GM18526 (cell line): ENCODE measurements around the gene TUBB1.

ENCODE experiments used
- POLR2A ChIP-seq: IDR thresholded peaks from 3 replicates; pipeline ENCODE4 v1.6.1; 2011; ENCODE audit not compliant: insufficient read length; ENCODE audit errors: extremely low read depth

TUBB1 gene

GRCh38 chr20:59010321-59010994 is 8.8 kb upstream of the TUBB1 start:
- TF ChIP-seq POLR2A, result no peak

GRCh38 chr20:59010995-59011873 is 8.0 kb upstream of the TUBB1 start:
- no peak for TF ChIP-seq POLR2A

- no peak for TF ChIP-seq POLR2A
These were observed 5.9 kb upstream of the TUBB1 start for GRCh38 chr20:59013031-59013951.

- TF ChIP-seq POLR2A, result no peak
These were observed 5.1 kb upstream of the TUBB1 start for GRCh38 chr20:59013959-59014608.

DNA sequence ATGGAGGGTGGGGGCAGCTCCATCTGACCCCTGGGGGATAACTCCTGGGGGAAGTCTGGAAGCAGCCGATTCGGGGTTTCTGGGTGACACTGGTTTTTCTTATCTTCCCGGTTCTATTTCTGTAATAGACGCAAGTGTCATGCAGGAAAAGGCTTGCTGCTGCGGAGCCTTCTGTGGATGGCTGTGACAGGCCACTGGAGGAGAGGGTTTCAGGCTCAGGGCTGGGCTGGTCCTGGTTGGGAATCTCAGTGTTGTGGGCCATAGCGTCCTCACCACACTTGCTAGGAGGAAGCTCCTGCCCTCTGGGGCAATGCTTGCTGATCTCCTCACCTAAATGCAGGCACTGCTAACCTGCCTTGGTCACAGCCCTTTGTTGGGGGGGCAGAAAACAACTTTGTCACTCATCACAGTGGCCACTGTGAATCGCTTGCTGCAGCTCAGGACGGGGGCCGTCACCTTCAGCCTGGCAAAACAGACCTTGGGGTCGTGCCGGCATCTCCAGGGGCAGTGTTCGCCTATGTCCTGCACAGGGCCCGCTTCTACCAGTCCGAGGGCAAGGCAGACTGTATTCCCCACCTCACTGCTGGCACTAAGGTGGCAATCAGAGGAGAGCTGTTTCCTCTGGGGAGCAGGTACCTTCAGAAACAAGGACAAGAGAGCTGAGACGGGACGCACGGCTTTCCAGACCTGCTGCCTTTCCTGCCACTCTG is 4.4 kb upstream of the TUBB1 start:
- TF ChIP-seq POLR2A, result no peak

DNA sequence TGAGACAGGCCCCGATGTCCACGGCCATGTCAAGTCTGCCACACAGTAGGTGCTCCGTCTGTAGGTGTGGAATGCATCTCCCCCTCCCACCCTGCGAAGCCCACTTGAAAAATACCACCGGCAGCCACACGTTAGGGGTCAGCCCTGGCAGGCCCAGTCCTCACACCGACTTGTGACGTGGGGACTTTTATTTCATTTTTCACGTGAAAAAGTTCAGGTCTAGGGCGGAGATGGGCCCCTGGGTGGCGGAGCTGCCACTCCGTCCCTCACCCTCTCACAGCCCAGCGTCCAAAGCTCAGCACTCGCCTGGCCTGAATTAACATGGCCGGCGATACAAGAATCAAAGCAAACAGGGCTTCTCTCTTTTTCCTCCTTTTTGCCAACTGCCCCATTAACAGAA is 3.8 kb upstream of the TUBB1 start:
- no peak for TF ChIP-seq POLR2A

DNA sequence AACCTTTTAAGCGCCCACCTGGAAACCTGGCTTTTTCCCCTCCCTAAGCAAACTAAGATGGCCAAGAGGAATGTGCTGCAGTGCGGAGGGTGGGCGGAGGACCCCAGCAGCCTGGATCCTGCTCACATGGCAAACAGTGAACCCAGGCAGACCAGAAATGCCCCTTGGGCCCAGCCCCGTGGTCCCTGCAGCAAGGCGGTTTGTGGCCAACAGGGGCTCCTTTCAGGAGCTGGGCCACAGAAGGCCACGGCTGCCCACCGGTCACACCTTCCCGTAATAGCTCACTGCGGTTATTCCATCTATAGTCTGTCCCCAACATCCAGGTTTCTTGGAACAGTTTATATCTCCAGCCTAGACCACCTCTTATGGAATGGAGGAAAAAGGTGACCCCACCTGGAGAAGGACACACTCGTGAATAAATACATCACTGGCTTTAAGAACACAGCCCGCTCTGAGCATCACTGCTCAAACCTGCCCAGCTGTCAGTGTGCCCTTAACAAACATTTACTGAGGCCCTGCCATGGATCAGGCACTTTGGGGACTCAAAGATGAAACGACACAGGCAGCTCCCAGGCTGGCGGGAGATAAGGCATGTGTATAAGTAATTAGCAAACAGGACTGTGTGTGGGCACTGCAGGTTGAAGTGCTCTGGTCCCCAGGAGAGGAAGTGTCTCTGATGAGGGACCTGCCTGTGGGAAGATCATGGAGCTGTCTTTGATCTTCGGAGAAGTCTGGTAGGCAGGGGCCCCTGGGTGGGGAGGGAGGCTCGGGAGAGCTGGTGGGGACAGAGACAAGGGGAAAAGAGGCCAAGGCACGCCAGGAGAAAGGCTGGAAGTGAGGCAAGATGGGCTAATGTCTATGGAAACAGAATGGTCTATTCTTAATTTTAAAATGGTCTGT is 3.2 kb upstream of the TUBB1 start:
- no peak for TF ChIP-seq POLR2A

GRCh38 chr20:59016795-59017492 is 2.3 kb upstream of the TUBB1 start:
- TF ChIP-seq POLR2A, result no peak

DNA sequence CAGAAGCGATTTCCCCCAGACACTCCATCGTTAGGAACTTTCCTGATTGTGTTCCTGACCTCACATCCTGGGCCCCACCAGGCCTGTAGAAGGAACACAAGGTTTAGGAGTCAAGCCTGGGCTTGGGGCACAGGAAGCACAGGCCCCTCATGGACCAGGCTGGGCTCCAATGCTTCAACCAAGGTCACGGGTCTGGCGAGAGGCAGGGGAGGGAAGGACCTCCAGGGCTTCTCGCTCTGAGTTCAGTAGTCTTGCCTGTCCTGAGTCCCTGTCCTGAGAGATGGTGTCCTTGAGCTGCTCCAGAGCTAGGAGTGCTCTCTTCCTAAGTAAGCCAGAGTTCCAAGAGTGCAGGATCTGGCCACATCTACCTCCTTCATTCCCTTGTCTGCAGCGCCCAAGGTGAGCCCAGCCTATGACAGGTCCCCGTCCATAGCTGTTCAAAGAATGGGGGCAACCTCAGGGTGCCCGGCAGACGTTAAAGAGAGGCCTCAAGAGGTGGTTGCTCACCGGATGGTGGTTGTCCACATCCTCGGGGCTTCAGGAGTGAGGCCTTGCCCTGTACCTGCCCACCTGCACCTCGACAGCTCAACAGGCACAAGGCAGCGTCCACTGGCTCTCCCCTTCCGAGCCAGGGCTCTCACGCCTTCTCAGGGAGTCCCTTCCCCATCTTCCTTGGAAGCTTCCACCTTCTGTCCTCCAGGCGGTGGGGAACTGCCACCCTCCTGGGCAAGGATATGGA is 1.6 kb upstream of the TUBB1 start:
- no peak for TF ChIP-seq POLR2A

- TF ChIP-seq POLR2A, result no peak
These were observed 412 bp upstream of the TUBB1 start for GRCh38 chr20:59018817-59019216.

- no peak for TF ChIP-seq POLR2A
These were observed 1.8 kb downstream of the TUBB1 start for GRCh38 chr20:59020938-59021551.

DNA sequence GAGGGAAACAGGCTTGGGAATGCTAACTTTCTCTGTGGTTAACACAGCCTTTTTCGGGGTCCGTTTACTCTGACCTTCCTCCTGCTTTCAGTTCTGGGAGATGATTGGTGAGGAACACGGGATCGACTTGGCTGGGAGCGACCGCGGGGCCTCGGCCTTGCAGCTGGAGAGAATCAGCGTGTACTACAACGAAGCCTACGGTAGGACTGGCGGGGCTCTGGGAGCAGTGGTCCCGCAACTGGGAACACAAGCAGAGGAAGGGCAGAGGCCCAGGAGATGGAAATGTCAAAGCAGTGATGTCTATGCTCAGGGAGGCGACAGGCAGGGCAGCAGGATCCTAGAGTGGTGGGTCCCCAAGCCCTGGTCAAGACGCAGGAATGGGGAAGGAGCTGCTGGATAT is 3.5 kb downstream of the TUBB1 start:
- TF ChIP-seq POLR2A, result no peak
